Neural crest cell (in vitro differentiated cells): Measurements from ENCODE around the gene SNX8. TPM values are rescaled to one million over a fixed set of nuclear protein-coding genes. Genes with fewer than 3 reads are reported as not detected.
A peak's percentile ranks its signal among the peaks of the same experiment; 100 is the strongest.

Source experiments
- DNase-seq: peaks from one replicate; pipeline ENCODE4 v3.0.0; 2021; ENCODE audit warnings: low read depth, mixed read lengths, low spot score
- H3K27ac Mint-ChIP-seq: one replicate; pipeline ENCODE4 v1.8.0; 2021; ENCODE audit warnings: mild to moderate bottlenecking, mixed read lengths; ENCODE audit not compliant: unreplicated experiment
- H3K27me3 Mint-ChIP-seq: 2 replicates; pipeline ENCODE4 v1.8.0; 2021; ENCODE audit warnings: low read depth, mild to moderate bottlenecking, mixed read lengths
- H3K36me3 Mint-ChIP-seq: 2 replicates; pipeline ENCODE4 v1.8.0; 2021; ENCODE audit warnings: low read depth, mild to moderate bottlenecking, mixed read lengths
- H3K4me1 Mint-ChIP-seq: 2 replicates; pipeline ENCODE4 v1.8.0; 2021; ENCODE audit warnings: mixed read lengths
- H3K4me3 Mint-ChIP-seq: one replicate; pipeline ENCODE4 v1.8.0; 2021; ENCODE audit warnings: mild to moderate bottlenecking, mixed read lengths
- H3K9me3 Mint-ChIP-seq: 2 replicates; pipeline ENCODE4 v1.8.0; 2021; ENCODE audit warnings: mixed read lengths
- total RNA-seq: library from RNA; stranded (reverse); gene quantifications from 2 replicates; pipeline ENCODE4 v1.2.1, GENCODE V29; 2021
- TF ChIP-seq, protein P1 (sequence below): fragments of 200-600 bp; sonication (generic); conservative IDR thresholded peaks from 2 replicates; pipeline ENCODE4 v1.5.0; 2021; ENCODE audit warnings: antibody characterized with exemption, mild to moderate bottlenecking

The SNX8 gene
- total RNA-seq, 1 donor from 2014 or later: 31.8 TPM

- Mint-ChIP-seq H3K36me3 (no peaks in the 10 kb centered on the region), H3K9me3 (no peaks in the 10 kb centered on the region), H3K4me3 (no peak overlapping the region), H3K27me3 (no peaks in the 10 kb centered on the region), H3K4me1 (no peaks in the 10 kb centered on the region), H3K27ac (no peak overlapping the region)
- no peak for DNase-seq
- TF ChIP-seq, protein P1, sequence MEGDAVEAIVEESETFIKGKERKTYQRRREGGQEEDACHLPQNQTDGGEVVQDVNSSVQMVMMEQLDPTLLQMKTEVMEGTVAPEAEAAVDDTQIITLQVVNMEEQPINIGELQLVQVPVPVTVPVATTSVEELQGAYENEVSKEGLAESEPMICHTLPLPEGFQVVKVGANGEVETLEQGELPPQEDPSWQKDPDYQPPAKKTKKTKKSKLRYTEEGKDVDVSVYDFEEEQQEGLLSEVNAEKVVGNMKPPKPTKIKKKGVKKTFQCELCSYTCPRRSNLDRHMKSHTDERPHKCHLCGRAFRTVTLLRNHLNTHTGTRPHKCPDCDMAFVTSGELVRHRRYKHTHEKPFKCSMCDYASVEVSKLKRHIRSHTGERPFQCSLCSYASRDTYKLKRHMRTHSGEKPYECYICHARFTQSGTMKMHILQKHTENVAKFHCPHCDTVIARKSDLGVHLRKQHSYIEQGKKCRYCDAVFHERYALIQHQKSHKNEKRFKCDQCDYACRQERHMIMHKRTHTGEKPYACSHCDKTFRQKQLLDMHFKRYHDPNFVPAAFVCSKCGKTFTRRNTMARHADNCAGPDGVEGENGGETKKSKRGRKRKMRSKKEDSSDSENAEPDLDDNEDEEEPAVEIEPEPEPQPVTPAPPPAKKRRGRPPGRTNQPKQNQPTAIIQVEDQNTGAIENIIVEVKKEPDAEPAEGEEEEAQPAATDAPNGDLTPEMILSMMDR: no peak
Observed at GRCh38 chr7:2253525-2254244, 60.6 kb downstream of the SNX8 start.

DNA sequence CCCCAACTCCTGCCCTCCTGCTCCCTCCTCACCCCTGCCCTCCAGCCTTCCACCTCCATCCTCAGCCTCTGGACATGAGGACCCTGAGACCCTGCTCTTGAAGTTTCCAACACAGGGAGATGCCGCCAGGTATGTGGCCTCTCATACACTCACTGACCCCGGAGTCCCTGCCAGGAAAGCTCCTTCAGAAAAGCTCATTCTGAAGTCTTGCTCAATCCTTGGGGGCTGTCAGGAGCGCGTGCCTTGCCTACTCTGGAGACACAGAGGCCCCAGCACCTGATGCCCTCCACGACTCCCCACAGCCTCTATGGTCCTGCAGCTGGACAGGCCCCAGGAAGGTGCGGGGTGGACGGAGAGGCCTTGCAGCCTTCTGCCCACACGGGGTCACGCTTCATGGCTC lies 61.2 kb downstream of the SNX8 start:
- no peaks in the 10 kb centered on the region for H3K4me1 Mint-ChIP-seq
- no peak overlapping the region for H3K27ac Mint-ChIP-seq
- TF ChIP-seq, protein P1: no peak
- no peaks in the 10 kb centered on the region for H3K36me3 Mint-ChIP-seq
- H3K9me3 Mint-ChIP-seq: no peaks in the 10 kb centered on the region
- H3K27me3 Mint-ChIP-seq: no peaks in the 10 kb centered on the region
- DNase-seq: no peak
- H3K4me3 Mint-ChIP-seq: no peak overlapping the region

- peak overlapping the region; percentile 44 for H3K4me3 Mint-ChIP-seq
- TF ChIP-seq, protein P1: no peak
- H3K27ac Mint-ChIP-seq: peak overlapping the region; percentile 62
- H3K4me1 Mint-ChIP-seq: no peaks in the 10 kb centered on the region
- no peaks in the 10 kb centered on the region for H3K27me3 Mint-ChIP-seq
- no peak for DNase-seq
- H3K9me3 Mint-ChIP-seq: no peaks in the 10 kb centered on the region
- no peaks in the 10 kb centered on the region for H3K36me3 Mint-ChIP-seq
Observed at GRCh38 chr7:2251841-2252771, 62.1 kb downstream of the SNX8 start.

- Mint-ChIP-seq H3K27me3 (no peaks in the 10 kb centered on the region), H3K9me3 (no peaks in the 10 kb centered on the region), H3K4me1 (no peaks in the 10 kb centered on the region), H3K36me3 (no peaks in the 10 kb centered on the region), H3K27ac (no peak overlapping the region), H3K4me3 (no peak overlapping the region)
- TF ChIP-seq, protein P1: no peak
- no peak for DNase-seq
Observed at GRCh38 chr7:2251381-2251780, 62.9 kb downstream of the SNX8 start.

DNA sequence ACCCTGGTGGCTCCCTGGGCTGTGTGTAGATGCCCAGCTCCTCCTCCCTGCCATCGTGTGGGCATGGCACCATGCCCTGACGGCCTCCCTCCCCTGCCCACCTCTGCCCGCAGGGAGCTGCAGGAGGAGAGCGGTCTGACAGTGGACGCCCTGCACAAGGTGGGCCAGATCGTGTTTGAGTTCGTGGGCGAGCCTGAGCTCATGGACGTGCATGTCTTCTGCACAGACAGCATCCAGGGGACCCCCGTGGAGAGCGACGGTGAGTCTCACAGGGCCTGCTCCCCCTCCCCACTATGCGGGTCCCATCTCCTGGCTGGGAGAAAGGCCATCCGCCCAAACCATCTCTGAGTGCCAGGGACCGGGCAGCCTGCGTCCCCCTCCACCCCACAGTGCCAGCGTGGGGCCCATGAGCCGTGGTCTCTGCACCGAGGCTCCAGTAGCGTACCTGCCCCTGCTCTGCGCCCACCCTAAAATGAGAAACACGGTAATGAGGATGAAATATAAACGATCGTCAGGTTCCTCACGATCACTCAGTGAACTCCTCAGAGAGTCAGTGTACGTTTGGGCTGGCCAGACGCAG lies 64.4 kb downstream of the SNX8 start:
- Mint-ChIP-seq H3K27me3 (no peaks in the 10 kb centered on the region), H3K4me1 (peaks cover 4% of the 10 kb centered on the region), H3K9me3 (no peaks in the 10 kb centered on the region), H3K36me3 (no peaks in the 10 kb centered on the region), H3K27ac (no peak overlapping the region), H3K4me3 (no peak overlapping the region)
- TF ChIP-seq, protein P1: no peak
- DNase-seq: no peak
